ES-I3 (cell line): Measurements from ENCODE around the gene MTPN.

Experiments
- H3K36me3 ChIP-seq: 2 replicates; pipeline ENCODE4 v1.6.1; 2013; ENCODE audit warnings: mild to moderate bottlenecking, low read length, control low read depth, moderate library complexity; ENCODE audit not compliant: insufficient read depth
- H3K4me1 ChIP-seq: 2 replicates; pipeline ENCODE4 v1.6.1; 2013; ENCODE audit warnings: mild to moderate bottlenecking, control low read depth, low read length; ENCODE audit not compliant: insufficient read depth
- H3K9ac ChIP-seq: 2 replicates; pipeline ENCODE4 v1.6.1; 2013; ENCODE audit warnings: low read depth, mild to moderate bottlenecking, low read length, moderate library complexity
- H3K9me3 ChIP-seq: 2 replicates; pipeline ENCODE4 v1.6.1; 2013; ENCODE audit warnings: mild to moderate bottlenecking, low read length, moderate library complexity; ENCODE audit not compliant: control insufficient read depth, insufficient read depth

MTPN gene

GRCh38 chr7:135975166-135975565 is 2.0 kb downstream of the MTPN start:
- no peaks in the 10 kb centered on the region for H3K36me3 ChIP-seq
- H3K9me3 ChIP-seq, result no peaks in the 10 kb centered on the region
- H3K4me1 ChIP-seq, result peaks cover 10% of the 10 kb centered on the region
- H3K9ac ChIP-seq, result no peak overlapping the region

DNA sequence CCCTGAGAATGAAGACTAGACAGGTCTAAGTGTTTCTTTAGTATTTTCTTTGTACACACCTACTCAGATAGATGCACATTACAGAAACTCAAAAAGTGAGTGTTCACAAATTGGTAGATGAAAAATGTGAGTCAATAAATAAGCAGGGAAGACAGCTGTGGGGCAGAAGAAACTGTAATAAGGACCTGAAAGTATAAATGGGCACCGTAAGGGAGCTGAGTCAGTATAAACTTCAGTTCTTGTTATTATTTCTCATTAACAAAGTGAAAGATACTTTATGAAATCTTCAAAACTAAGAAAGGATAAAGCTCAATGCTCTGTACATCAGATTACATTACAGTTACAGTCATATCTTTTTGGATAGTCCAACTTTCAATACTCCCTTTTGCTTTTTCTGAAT is 2.5 kb downstream of the MTPN start:
- H3K9ac ChIP-seq, result no peak overlapping the region
- H3K4me1 ChIP-seq, result peaks cover 10% of the 10 kb centered on the region
- no peaks in the 10 kb centered on the region for H3K9me3 ChIP-seq
- no peaks in the 10 kb centered on the region for H3K36me3 ChIP-seq

DNA sequence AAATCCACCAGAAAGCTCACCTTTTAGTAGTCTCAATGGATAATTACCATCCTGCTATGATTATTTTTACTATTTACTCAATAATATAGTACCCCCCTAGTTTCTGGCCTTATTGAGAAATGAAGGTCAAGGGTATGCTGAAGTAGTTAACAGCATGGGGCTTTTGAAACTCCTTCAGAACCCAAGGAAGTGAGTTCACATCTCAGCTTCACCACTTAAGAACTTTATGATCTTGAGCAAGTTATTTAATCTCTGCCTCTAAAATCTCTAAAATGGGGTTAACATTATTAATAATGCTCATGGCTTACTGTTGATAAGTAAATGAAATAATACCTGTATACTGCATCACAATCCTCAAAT is 5.8 kb downstream of the MTPN start:
- Histone ChIP-seq H3K9ac (no peak overlapping the region), H3K9me3 (no peaks in the 10 kb centered on the region), H3K4me1 (peaks cover 10% of the 10 kb centered on the region; the same call in 1 of the 2 replicates), H3K36me3 (peaks cover 4% of the 10 kb centered on the region)

DNA sequence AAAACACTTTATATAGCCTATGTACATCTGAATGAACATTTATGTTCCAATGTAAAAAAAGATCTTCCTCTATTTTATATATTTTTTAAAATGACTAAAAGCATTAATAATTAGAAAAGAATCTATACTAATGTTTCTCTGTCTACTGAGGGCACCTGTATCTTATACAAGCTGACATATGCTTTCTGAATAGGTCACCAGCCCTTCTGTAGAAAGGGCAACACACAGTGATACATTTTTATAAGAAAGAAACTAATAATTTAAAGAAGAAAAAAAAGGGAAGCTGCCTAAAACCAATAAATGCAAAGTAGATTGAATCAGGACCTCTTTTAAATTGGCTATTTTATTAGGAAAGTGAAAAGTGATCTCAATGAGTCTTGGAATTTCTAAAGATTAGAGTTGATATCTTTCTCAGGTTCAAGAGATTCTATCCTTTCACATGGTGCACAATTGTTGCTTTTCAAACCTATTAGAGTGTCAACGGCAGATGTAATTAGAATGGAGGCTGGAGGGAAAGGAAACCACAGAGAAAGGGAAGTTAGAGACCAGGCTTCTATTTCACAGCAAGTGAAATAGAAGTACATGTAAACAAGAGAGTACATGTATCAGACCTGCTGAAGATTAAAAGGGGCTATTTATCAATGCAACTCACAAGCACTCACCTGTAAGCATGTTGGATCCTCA is 6.3 kb downstream of the MTPN start:
- peaks cover 7% of the 10 kb centered on the region for H3K36me3 ChIP-seq
- H3K9me3 ChIP-seq, result no peaks in the 10 kb centered on the region
- no peak overlapping the region for H3K9ac ChIP-seq
- peaks cover 5% of the 10 kb centered on the region; the same call in 1 of the 2 replicates for H3K4me1 ChIP-seq

DNA sequence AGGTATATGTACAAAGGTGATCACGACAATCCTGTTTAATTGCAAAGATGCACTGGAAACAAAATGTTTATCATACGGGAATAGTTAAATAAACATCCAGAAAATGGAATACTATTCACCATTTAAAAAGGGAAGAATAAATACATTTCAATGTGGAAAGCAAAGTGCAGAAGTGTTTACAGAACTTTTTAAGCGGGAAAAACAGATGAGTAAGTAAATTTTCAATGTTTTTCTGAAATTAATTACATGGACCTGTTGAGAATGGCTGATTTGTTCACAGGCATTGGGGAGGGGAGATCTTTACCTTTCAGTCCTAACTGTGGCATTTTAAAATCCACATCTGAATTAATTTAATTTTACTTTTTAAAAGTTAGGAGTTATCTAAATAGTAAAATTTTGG is 7.1 kb downstream of the MTPN start:
- H3K4me1 ChIP-seq, result no peaks in the 10 kb centered on the region
- peaks cover 7% of the 10 kb centered on the region for H3K36me3 ChIP-seq
- no peaks in the 10 kb centered on the region for H3K9me3 ChIP-seq
- no peak overlapping the region for H3K9ac ChIP-seq

GRCh38 chr7:135966341-135967043 is 10.7 kb downstream of the MTPN start:
- no peaks in the 10 kb centered on the region for H3K4me1 ChIP-seq
- no peak overlapping the region for H3K9ac ChIP-seq
- no peaks in the 10 kb centered on the region for H3K9me3 ChIP-seq
- H3K36me3 ChIP-seq, result peaks cover 7% of the 10 kb centered on the region

- Histone ChIP-seq H3K9ac (no peak overlapping the region), H3K9me3 (no peaks in the 10 kb centered on the region), H3K36me3 (peaks cover 7% of the 10 kb centered on the region), H3K4me1 (no peaks in the 10 kb centered on the region)
Observed at GRCh38 chr7:135965602-135966001, 11.6 kb downstream of the MTPN start.

DNA sequence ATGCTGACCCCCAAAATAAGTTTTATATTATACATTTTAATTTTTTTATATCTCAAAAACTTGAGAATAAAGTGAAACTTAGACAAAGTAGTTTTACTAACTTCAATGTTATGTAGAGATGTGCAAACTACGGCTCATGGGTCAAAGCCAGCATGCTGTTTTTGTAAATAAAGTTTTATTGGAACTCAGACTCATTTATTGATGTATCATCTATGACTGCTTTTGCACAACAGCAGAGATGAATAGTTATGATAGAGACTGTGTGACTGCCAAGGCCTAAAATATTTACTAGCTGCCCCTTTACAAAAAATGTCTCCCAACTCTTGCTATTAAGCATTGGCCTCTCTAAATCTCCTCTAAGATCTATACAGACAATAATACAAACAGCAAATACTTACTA is 12.4 kb downstream of the MTPN start:
- Histone ChIP-seq H3K9ac (no peak overlapping the region), H3K36me3 (peaks cover 7% of the 10 kb centered on the region), H3K4me1 (no peaks in the 10 kb centered on the region), H3K9me3 (no peaks in the 10 kb centered on the region)

DNA sequence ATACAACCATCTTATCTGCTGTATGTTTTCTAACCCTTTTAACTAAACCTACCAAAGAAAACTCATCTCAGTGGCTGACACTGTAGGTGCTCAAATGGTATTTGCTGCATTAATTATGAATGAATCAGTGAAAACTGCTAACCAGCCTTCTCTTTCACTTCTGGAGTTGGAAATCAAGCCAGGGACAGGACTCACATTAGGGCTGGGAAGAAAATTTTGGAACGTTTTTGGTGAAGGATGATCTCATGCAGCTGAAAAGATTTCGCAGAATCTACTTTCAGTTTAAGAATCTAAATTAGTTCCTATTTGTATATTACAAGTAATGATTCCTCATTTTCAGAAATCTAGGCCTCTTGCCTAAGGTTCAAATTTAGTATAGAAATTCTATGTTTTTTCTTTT is 12.9 kb downstream of the MTPN start:
- no peak overlapping the region for H3K9ac ChIP-seq
- no peaks in the 10 kb centered on the region for H3K9me3 ChIP-seq
- H3K36me3 ChIP-seq, result peaks cover 7% of the 10 kb centered on the region
- H3K4me1 ChIP-seq, result no peaks in the 10 kb centered on the region

DNA sequence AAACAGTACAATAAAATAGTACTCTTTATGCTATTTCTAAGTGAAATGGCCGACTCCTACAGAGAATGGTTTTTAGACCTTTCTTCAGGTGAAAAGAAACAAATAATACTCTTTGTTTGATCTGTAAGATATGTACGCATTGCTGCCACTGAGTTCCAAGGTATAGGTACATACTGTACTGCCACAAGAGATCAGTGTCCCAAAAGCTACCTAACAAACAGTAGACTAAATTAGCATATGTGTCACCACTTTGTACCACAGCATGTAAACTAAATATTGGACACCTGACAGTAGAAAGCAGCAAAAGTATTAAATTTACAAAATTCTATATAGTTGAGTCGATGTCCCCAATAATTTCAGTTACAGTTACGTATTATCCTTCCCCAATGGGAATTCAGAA is 14.4 kb downstream of the MTPN start:
- no peaks in the 10 kb centered on the region for H3K9me3 ChIP-seq
- peaks cover 7% of the 10 kb centered on the region for H3K36me3 ChIP-seq
- H3K4me1 ChIP-seq, result no peaks in the 10 kb centered on the region
- no peak overlapping the region for H3K9ac ChIP-seq

DNA sequence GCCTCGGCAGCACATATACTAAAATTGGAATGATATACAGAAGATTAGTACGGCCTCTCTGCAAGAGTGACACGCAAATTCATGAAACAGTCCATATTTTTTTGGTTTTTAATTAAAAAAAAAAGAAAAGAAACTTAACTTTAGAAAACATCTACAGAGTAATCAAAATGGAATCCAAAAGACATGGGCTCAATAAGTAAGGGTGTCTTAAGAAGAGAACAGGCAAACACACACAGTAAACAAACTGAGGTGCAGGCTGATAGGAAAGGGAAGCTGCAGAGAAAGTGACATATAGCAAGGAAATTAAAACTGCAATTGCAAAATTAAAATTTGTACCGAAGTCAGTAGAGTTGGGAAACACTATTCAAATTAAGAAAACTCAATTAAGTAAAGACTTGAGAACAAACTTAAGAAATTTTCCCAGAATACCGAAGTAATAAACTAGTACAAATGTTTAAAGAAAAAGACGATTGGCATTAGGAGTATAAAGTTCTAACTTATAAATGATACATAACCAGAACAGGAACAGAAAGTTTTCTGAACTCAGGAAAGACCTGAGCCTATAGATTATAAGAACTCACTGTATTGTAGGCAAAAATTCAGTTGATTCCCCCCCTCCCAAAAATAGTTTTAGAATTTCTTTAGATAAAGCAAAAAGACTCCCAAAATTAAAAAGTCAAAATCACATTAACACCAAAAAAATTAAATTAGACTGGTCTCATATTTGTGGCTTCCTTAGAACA is 16.3 kb downstream of the MTPN start:
- Histone ChIP-seq H3K36me3 (no peaks in the 10 kb centered on the region), H3K4me1 (no peaks in the 10 kb centered on the region), H3K9me3 (no peaks in the 10 kb centered on the region), H3K9ac (no peak overlapping the region)

GRCh38 chr7:135959646-135960363 is 17.4 kb downstream of the MTPN start:
- Histone ChIP-seq H3K36me3 (no peaks in the 10 kb centered on the region), H3K9me3 (no peaks in the 10 kb centered on the region; the same call in 1 of the 2 replicates), H3K4me1 (no peaks in the 10 kb centered on the region), H3K9ac (no peak overlapping the region)

- no peaks in the 10 kb centered on the region for H3K4me1 ChIP-seq
- H3K36me3 ChIP-seq, result no peaks in the 10 kb centered on the region
Observed at GRCh38 chr7:135958173-135958572, 19.0 kb downstream of the MTPN start.

DNA sequence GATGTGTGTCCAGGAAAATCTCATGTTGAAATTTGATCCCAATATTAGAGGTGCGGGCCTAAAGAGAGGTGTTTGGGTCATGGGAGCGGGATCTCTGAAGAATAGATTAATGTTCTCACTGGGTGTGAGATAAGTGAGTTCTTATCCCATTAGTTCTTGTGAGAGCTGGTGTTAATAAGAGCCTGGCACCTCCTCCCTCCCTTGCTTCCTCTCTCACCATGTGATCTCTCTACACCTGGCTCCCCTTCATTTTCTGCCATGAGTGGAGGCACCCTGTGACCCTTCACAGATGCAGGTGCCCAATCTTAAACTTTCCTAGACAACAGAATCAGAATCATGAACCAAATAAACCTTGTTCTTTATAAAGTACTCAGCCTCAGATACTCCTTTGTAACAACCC is 19.5 kb downstream of the MTPN start:
- no peaks in the 10 kb centered on the region for H3K36me3 ChIP-seq
- no peaks in the 10 kb centered on the region for H3K4me1 ChIP-seq
- no peaks in the 10 kb centered on the region; the same call in 1 of the 2 replicates for H3K9me3 ChIP-seq
- no peak overlapping the region for H3K9ac ChIP-seq

More at GRCh38 chr7:135958173-135958572, 19.0 kb downstream of the MTPN start:
- no peaks in the 10 kb centered on the region; the same call in 1 of the 2 replicates for H3K9me3 ChIP-seq
- no peak overlapping the region for H3K9ac ChIP-seq
